GM19395 (cell line): ENCODE data around the gene MED20.

Experiments
- ATAC-seq: cut with Tn5 transposase; IDR thresholded peaks from one replicate; pipeline ENCODE4 v1.9.1; 2021; ENCODE audit warnings: mild to moderate bottlenecking, moderate library complexity; ENCODE audit not compliant: unreplicated experiment

Gene MED20

GRCh38 chr6:41858703-41859102, 62.2 kb downstream of the MED20 start:
- no peak for ATAC-seq
